NB4 (cell line): ENCODE results near the gene PIAS2.
A peak's percentile ranks its signal among the peaks of the same experiment; 100 is the strongest.

Experiments used
- DNase-seq: peaks from one replicate; pipeline ENCODE4 v3.0.0; 2010; ENCODE audit warnings: low read depth
- H3K4me3 ChIP-seq: one replicate; pipeline ENCODE4 v1.5.1; 2011; ENCODE audit warnings: mild to moderate bottlenecking, low read depth, low read length, moderate library complexity
- MYC ChIP-seq: IDR thresholded peaks from 2 replicates; pipeline ENCODE4 v1.6.1; 2011; ENCODE audit warnings: low read depth, low read length
- POLR2A ChIP-seq: IDR thresholded peaks from 2 replicates; pipeline ENCODE4 v1.6.1; 2011; ENCODE audit warnings: mild to moderate bottlenecking; ENCODE audit not compliant: insufficient read length; ENCODE audit errors: extremely low read depth
- TF ChIP-seq, protein P1 (sequence below): IDR thresholded peaks from 2 replicates; pipeline ENCODE4 v1.6.1; 2011; ENCODE audit warnings: low read depth, low read length
- TF ChIP-seq, protein P2 (sequence below): IDR thresholded peaks from one replicate; pipeline ENCODE4 v1.5.1; 2012; ENCODE audit warnings: low read depth, low read length

PIAS2 gene

DNA sequence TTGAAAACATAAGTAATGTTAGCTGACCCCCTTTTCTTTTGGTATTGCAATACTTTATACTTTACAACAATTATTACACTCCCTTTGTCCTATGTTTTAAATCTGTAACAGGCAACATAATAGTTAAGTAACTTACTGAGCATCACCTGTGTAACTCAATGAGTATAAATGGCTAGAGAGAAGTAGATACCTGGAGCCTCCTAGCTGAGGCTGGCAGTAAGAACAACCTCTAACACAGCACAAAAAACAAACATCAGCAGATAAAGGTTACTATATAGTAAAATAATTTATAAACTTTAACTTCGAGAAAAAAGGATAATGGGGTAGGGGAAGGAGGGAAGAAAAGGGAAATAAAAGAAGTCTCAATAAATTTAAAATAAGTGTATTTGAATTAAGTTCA lies 87.4 kb downstream of the PIAS2 start:
- TF ChIP-seq MYC = no peak
- TF ChIP-seq, protein P1, sequence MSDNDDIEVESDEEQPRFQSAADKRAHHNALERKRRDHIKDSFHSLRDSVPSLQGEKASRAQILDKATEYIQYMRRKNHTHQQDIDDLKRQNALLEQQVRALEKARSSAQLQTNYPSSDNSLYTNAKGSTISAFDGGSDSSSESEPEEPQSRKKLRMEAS = no peak
- TF ChIP-seq POLR2A = no peak
- TF ChIP-seq, protein P2, sequence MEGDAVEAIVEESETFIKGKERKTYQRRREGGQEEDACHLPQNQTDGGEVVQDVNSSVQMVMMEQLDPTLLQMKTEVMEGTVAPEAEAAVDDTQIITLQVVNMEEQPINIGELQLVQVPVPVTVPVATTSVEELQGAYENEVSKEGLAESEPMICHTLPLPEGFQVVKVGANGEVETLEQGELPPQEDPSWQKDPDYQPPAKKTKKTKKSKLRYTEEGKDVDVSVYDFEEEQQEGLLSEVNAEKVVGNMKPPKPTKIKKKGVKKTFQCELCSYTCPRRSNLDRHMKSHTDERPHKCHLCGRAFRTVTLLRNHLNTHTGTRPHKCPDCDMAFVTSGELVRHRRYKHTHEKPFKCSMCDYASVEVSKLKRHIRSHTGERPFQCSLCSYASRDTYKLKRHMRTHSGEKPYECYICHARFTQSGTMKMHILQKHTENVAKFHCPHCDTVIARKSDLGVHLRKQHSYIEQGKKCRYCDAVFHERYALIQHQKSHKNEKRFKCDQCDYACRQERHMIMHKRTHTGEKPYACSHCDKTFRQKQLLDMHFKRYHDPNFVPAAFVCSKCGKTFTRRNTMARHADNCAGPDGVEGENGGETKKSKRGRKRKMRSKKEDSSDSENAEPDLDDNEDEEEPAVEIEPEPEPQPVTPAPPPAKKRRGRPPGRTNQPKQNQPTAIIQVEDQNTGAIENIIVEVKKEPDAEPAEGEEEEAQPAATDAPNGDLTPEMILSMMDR = no peak
- H3K4me3 ChIP-seq = no peak overlapping the region
- no peak for DNase-seq

GRCh38 chr18:46829531-46829930 lies 87.8 kb downstream of the PIAS2 start:
- no peak for DNase-seq
- TF ChIP-seq, protein P1 = no peak
- TF ChIP-seq, protein P2 = no peak
- TF ChIP-seq POLR2A (no peak), MYC (no peak)

DNA sequence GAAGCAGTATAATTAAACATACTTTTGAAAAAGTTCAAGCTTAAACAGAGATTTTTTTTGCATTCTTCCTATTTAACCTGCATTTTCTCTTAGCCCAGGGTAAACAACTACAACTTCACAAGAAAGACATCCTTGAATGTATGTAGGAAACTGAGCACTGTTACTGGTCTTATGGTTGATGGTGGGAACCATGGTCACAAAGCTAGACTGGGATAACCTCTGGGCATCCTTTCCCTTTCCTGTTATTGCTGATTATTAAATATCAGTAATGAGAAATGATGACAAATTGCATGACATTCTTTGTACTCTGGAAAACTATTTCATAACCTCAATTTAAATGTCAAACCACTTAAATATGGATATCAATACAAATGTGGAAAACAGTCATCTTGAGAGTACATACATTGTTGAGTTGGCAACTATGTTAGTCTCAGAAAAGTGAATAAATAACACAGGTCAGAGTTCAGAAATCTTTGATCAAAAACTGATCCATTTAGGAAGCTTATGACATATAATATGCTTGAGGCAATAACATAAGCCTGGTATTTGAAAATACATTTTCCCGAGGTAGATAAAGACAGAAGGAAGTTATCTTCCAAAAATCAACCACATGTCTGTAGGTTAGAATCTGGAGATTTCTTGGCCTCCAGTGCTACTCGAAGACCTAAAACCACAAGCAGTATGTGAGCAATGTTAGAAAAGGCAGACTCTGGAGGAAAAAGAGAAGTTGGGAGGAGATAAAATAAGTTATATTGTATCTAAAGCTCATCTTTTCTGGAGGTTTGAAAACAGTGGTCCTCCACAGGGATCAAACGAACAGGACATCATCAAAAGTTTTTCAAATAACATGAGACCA lies 95.2 kb downstream of the PIAS2 start:
- peak; percentile 7 for DNase-seq
- TF ChIP-seq MYC = no peak
- TF ChIP-seq, protein P1 = no peak
- TF ChIP-seq, protein P2 = no peak
- no peak for TF ChIP-seq POLR2A
- H3K4me3 ChIP-seq = no peak overlapping the region

More at GRCh38 chr18:46829531-46829930, 87.8 kb downstream of the PIAS2 start:
- no peak overlapping the region for H3K4me3 ChIP-seq

- no peak overlapping the region for H3K4me3 ChIP-seq
- TF ChIP-seq MYC (no peak), POLR2A (no peak)
- TF ChIP-seq, protein P2 = no peak
- TF ChIP-seq, protein P1 = no peak
- no peak for DNase-seq
Measured at GRCh38 chr18:46820863-46821262, 96.4 kb downstream of the PIAS2 start.

- no peak for DNase-seq
- no peak overlapping the region for H3K4me3 ChIP-seq
- TF ChIP-seq, protein P1 = no peak
- TF ChIP-seq MYC (no peak), POLR2A (no peak)
- TF ChIP-seq, protein P2 = no peak
Measured at GRCh38 chr18:46815661-46816060, 101.6 kb downstream of the PIAS2 start.
